ENCODE measurements around the gene UGT1A10. TPM values are rescaled to one million over a fixed set of nuclear protein-coding genes. Genes with fewer than 3 reads are reported as not detected.
"Not testable (repeated sequence)": the region's sequence is repeated elsewhere in the genome, so short reads cannot be mapped to it uniquely, and the experiment has no call there.

Gene UGT1A10
- total RNA-seq, 1 donor from 2014 or later = not detected

GRCh38 chr2:233740870-233741269, 104.6 kb downstream of the UGT1A10 start:
- H3K9me3 ChIP-seq = no peaks in the 10 kb centered on the region
- no peak overlapping the region for H3K4me3 ChIP-seq
- TF ChIP-seq POLR2AphosphoS5 (IDR thresholded peaks at IDR 0.05; ENCODE audit: insufficient read depth in 1 of 2, low read depth in 1 of 2) (no peak), POLR2A (IDR thresholded peaks at IDR 0.05) (no peak), CTCF (IDR thresholded peaks at IDR 0.05) (no peak)
- no peak overlapping the region for H3K27ac ChIP-seq
- H3K4me1 ChIP-seq = no peaks in the 10 kb centered on the region
- no peaks in the 10 kb centered on the region for H3K36me3 ChIP-seq
- no peaks in the 10 kb centered on the region for H3K27me3 ChIP-seq
- DNase-seq (ENCODE audit: extremely low spot score in 2 of 2) = no peak
- intact Hi-C loops (cut with DNase I) = no loop called here

- TF ChIP-seq POLR2AphosphoS5 (IDR thresholded peaks at IDR 0.05; ENCODE audit: insufficient read depth in 1 of 2, low read depth in 1 of 2) (no peak), POLR2A (IDR thresholded peaks at IDR 0.05) (no peak), CTCF (IDR thresholded peaks at IDR 0.05) (no peak)
- Histone ChIP-seq H3K27me3 (no peaks in the 10 kb centered on the region), H3K27ac (no peak overlapping the region), H3K4me3 (no peak overlapping the region), H3K4me1 (no peaks in the 10 kb centered on the region), H3K9me3 (no peaks in the 10 kb centered on the region), H3K36me3 (no peaks in the 10 kb centered on the region)
- intact Hi-C loops (cut with DNase I) = no loop called here
- DNase-seq (ENCODE audit: extremely low spot score in 2 of 2) = no peak
Observed at GRCh38 chr2:233743464-233744259, 107.4 kb downstream of the UGT1A10 start.

GRCh38 chr2:233745073-233745755, 109.0 kb downstream of the UGT1A10 start:
- Histone ChIP-seq H3K27ac (no peak overlapping the region), H3K4me1 (no peaks in the 10 kb centered on the region), H3K27me3 (no peaks in the 10 kb centered on the region), H3K36me3 (no peaks in the 10 kb centered on the region), H3K9me3 (no peaks in the 10 kb centered on the region), H3K4me3 (no peak overlapping the region)
- intact Hi-C loops (cut with DNase I) = no loop called here
- no peak for TF ChIP-seq POLR2A (IDR thresholded peaks at IDR 0.05)
- TF ChIP-seq POLR2AphosphoS5 (IDR thresholded peaks at IDR 0.05; ENCODE audit: insufficient read depth in 1 of 2, low read depth in 1 of 2) = no peak
- TF ChIP-seq CTCF (IDR thresholded peaks at IDR 0.05) = no peak
- DNase-seq (ENCODE audit: extremely low spot score in 2 of 2) = no peak

GRCh38 chr2:233745838-233746237, 109.6 kb downstream of the UGT1A10 start:
- H3K4me3 ChIP-seq; H3K4me1 ChIP-seq; DNase-seq (ENCODE audit: extremely low spot score in 2 of 2); intact Hi-C loops (cut with DNase I); H3K36me3 ChIP-seq; H3K27ac ChIP-seq; H3K27me3 ChIP-seq; H3K9me3 ChIP-seq: not testable (repeated sequence)

GRCh38 chr2:233746475-233747282, 110.4 kb downstream of the UGT1A10 start:
- DNase-seq (ENCODE audit: extremely low spot score in 2 of 2) = no peak
- no peak for TF ChIP-seq CTCF (IDR thresholded peaks at IDR 0.05)
- TF ChIP-seq POLR2A (IDR thresholded peaks at IDR 0.05) = no peak
- TF ChIP-seq POLR2AphosphoS5 (IDR thresholded peaks at IDR 0.05; ENCODE audit: insufficient read depth in 1 of 2, low read depth in 1 of 2) = no peak
- intact Hi-C loops (cut with DNase I) = no loop called here
- Histone ChIP-seq H3K4me1 (no peaks in the 10 kb centered on the region), H3K27me3 (no peaks in the 10 kb centered on the region), H3K4me3 (no peak overlapping the region), H3K36me3 (no peaks in the 10 kb centered on the region), H3K27ac (no peak overlapping the region), H3K9me3 (no peaks in the 10 kb centered on the region)

Data from vagina (tissue), 2 donors.